H9 (cell line): ENCODE results near the gene KLHL7. TPM values are rescaled to one million over a fixed set of nuclear protein-coding genes. Genes with fewer than 3 reads are reported as not detected.

ENCODE experiments used
- DNase-seq: peaks from one replicate; pipeline ENCODE4 v3.0.0-alpha.2; 2017
- H2AFZ ChIP-seq: one replicate; pipeline ENCODE4 v1.6.1; 2013; ENCODE audit warnings: mild to moderate bottlenecking, low read length, control low read depth, moderate library complexity
- H2AK5ac ChIP-seq: 2 replicates; pipeline ENCODE4 v1.6.1; 2013; ENCODE audit warnings: low read length, control low read depth, mixed read lengths; ENCODE audit not compliant: insufficient read length
- H2BK120ac ChIP-seq: one replicate; pipeline ENCODE4 v1.6.1; 2013; ENCODE audit warnings: low read depth, mild to moderate bottlenecking, low read length, control low read depth, inconsistent platforms; ENCODE audit not compliant: poor library complexity, severe bottlenecking
- H2BK12ac ChIP-seq: 2 replicates; pipeline ENCODE4 v1.6.1; 2013; ENCODE audit warnings: low read length, control low read depth, mixed read lengths, low read depth; ENCODE audit not compliant: insufficient read length
- H2BK15ac ChIP-seq: 2 replicates; pipeline ENCODE4 v1.6.1; 2013; ENCODE audit warnings: low read depth, low read length, control low read depth
- H2BK20ac ChIP-seq: one replicate; pipeline ENCODE4 v1.6.1; 2013; ENCODE audit warnings: low read depth, mild to moderate bottlenecking, low read length, control low read depth, inconsistent platforms; ENCODE audit not compliant: poor library complexity, severe bottlenecking
- H2BK5ac ChIP-seq: 2 replicates; pipeline ENCODE4 v1.6.1; 2013; ENCODE audit warnings: low read length, control low read depth, mixed read lengths; ENCODE audit not compliant: insufficient read length
- H3K14ac ChIP-seq: 2 replicates; pipeline ENCODE4 v1.6.1; 2013; ENCODE audit warnings: low read length, control low read depth; ENCODE audit not compliant: insufficient read depth
- H3K18ac ChIP-seq: 2 replicates; pipeline ENCODE4 v1.6.1; 2013; ENCODE audit warnings: low read depth, mild to moderate bottlenecking, mixed read lengths, low read length, control low read depth; ENCODE audit not compliant: insufficient read length
- H3K23ac ChIP-seq: 2 replicates; pipeline ENCODE4 v1.6.1; 2013; ENCODE audit warnings: low read length, control low read depth, mixed read lengths, low read depth; ENCODE audit not compliant: insufficient read length
- H3K23me2 ChIP-seq: 2 replicates; pipeline ENCODE4 v1.6.1; 2013; ENCODE audit warnings: low read depth, mild to moderate bottlenecking, mixed read lengths, low read length, control low read depth; ENCODE audit not compliant: insufficient read length, poor library complexity, severe bottlenecking
- H3K27ac ChIP-seq: 2 replicates; pipeline ENCODE4 v1.5.1; 2013; ENCODE audit warnings: low read length, control low read depth, mixed read lengths, low read depth; ENCODE audit not compliant: insufficient read length
- H3K27me3 ChIP-seq: 2 replicates; pipeline ENCODE4 v1.6.1; 2013; ENCODE audit warnings: low read length, control low read depth, inconsistent platforms; ENCODE audit not compliant: insufficient read depth
- H3K4ac ChIP-seq: 2 replicates; pipeline ENCODE4 v1.6.1; 2013; ENCODE audit warnings: low read depth, mild to moderate bottlenecking, control low read depth, inconsistent platforms, low read length, moderate library complexity
- H3K4me1 ChIP-seq: 2 replicates; pipeline ENCODE4 v1.6.1; 2013; ENCODE audit warnings: low read length, control low read depth, inconsistent platforms; ENCODE audit not compliant: insufficient read depth
- H3K4me2 ChIP-seq: 2 replicates; pipeline ENCODE4 v1.6.1; 2013; ENCODE audit warnings: low read length, control low read depth, mixed read lengths; ENCODE audit not compliant: insufficient read length, insufficient read depth
- H3K56ac ChIP-seq: 2 replicates; pipeline ENCODE4 v1.6.1; 2013; ENCODE audit warnings: low read depth, mild to moderate bottlenecking, mixed read lengths, low read length, control low read depth; ENCODE audit not compliant: insufficient read length
- H3K79me1 ChIP-seq: 2 replicates; pipeline ENCODE4 v1.6.1; 2013; ENCODE audit warnings: low read depth, mild to moderate bottlenecking, moderate library complexity, low read length, control low read depth, inconsistent platforms; ENCODE audit not compliant: insufficient read depth, poor library complexity, severe bottlenecking
- H3K79me2 ChIP-seq: 2 replicates; pipeline ENCODE4 v1.6.1; 2013; ENCODE audit warnings: low read length, control low read depth, inconsistent platforms; ENCODE audit not compliant: insufficient read depth
- H3K9ac ChIP-seq: 2 replicates; pipeline ENCODE4 v1.6.1; 2013; ENCODE audit warnings: low read length, control low read depth, mixed read lengths; ENCODE audit not compliant: insufficient read length; ENCODE audit errors: extremely low read depth
- H3K9me3 ChIP-seq: one replicate; pipeline ENCODE4 v1.6.1; 2013; ENCODE audit warnings: low read depth, low read length, inconsistent platforms; ENCODE audit not compliant: control insufficient read depth
- H3T11ph ChIP-seq: one replicate; pipeline ENCODE4 v1.6.1; 2013; ENCODE audit warnings: mild to moderate bottlenecking, low read length, control low read depth, inconsistent platforms
- H4K20me1 ChIP-seq: one replicate; pipeline ENCODE4 v1.6.1; 2013; ENCODE audit not compliant: control insufficient read depth, insufficient read length, insufficient read depth
- H4K5ac ChIP-seq: 2 replicates; pipeline ENCODE4 v1.6.1; 2013; ENCODE audit warnings: low read depth, mild to moderate bottlenecking, mixed read lengths, low read length, control low read depth; ENCODE audit not compliant: insufficient read length
- H4K8ac ChIP-seq: replicated peaks from 2 replicates; pipeline ENCODE4 v1.6.1; 2013; ENCODE audit warnings: low read length, control low read depth, mixed read lengths, low read depth; ENCODE audit not compliant: insufficient read length
- H4K91ac ChIP-seq: 2 replicates; pipeline ENCODE4 v1.6.1; 2013; ENCODE audit warnings: low read depth, mild to moderate bottlenecking, moderate library complexity, mixed read lengths, low read length, control low read depth; ENCODE audit not compliant: insufficient read length
- H3K27ac Mint-ChIP-seq, 3 experiments: 2 replicates in 2 of 3; 3 replicates in 1 of 3; pipeline ENCODE4 v1.8.0; 2020 to 2021; ENCODE audit warnings: mixed read lengths in 3 of 3, mild to moderate bottlenecking in 1 of 3, moderate library complexity in 1 of 3
- H3K27me3 Mint-ChIP-seq: 2 replicates; pipeline ENCODE4 v1.8.0; 2021; ENCODE audit warnings: low read depth, mild to moderate bottlenecking, moderate library complexity, mixed read lengths
- H3K36me3 Mint-ChIP-seq, 3 experiments: 2 replicates in 2 of 3; 3 replicates in 1 of 3; pipeline ENCODE4 v1.8.0; 2020 to 2021; ENCODE audit warnings: low read depth in 3 of 3, mixed read lengths in 3 of 3; ENCODE audit not compliant: insufficient read depth in 1 of 3
- H3K4me1 Mint-ChIP-seq, 2 experiments: 2 replicates each; pipeline ENCODE4 v1.8.0; 2020; ENCODE audit warnings: mixed read lengths in 2 of 2
- H3K4me3 Mint-ChIP-seq, 2 experiments: 2 replicates in 1 of 2; 3 replicates in 1 of 2; pipeline ENCODE4 v1.8.0; 2020 to 2021; ENCODE audit warnings: mild to moderate bottlenecking in 2 of 2, mixed read lengths in 2 of 2, moderate library complexity in 1 of 2
- H3K9me3 Mint-ChIP-seq, 2 experiments: 2 replicates in 1 of 2; 3 replicates in 1 of 2; pipeline ENCODE4 v1.8.0; 2020; ENCODE audit warnings: mild to moderate bottlenecking in 2 of 2, mixed read lengths in 2 of 2, moderate library complexity in 1 of 2
- CTCF ChIP-seq: fragments of 200-600 bp; sonication (generic); conservative IDR thresholded peaks from 3 replicates; pipeline ENCODE4 v1.8.0; 2021; ENCODE audit warnings: antibody characterized with exemption, mild to moderate bottlenecking
- WGBS: extraction: QIAGEN DNeasy Blood & Tissue Kit; methylation state at CpG from one replicate; pipeline ENCODE4 v1.1.7; 2013; ENCODE audit warnings: missing lambda C conversion rate, low lambda C conversion rate, mixed read lengths; ENCODE audit not compliant: insufficient read length; ENCODE audit errors: extremely low coverage; 5-methylcytosine and 5-hydroxymethylcytosine counted together
- total RNA-seq: library from RNA; stranded (reverse); gene quantifications from 2 replicates; pipeline ENCODE4 v1.2.1, GENCODE V29; 2021

Gene KLHL7
- total RNA-seq, 1 experiment from 2014 or later: 56.7 TPM

- Mint-ChIP-seq H3K4me3 (no peak overlapping the region), H3K36me3 (peaks cover 16 to 21% (median 17%) of the 10 kb centered on the region in 3 experiments; a peak in 6 of 7 replicates), H3K4me1 (peaks cover 5 to 14% of the 10 kb centered on the region in 2 experiments), H3K27ac (peak overlapping the region in 2 of 3 experiments; percentile 4 to 77; a peak in 3 of 7 replicates), H3K9me3 (peaks cover 3 to 4% of the 10 kb centered on the region in 2 experiments; a peak in 2 of 5 replicates), H3K27me3 (no peaks in the 10 kb centered on the region)
- H3K79me2 ChIP-seq: no peaks in the 10 kb centered on the region
- no peak for DNase-seq
- H4K8ac ChIP-seq: no peak overlapping the region
- no peak overlapping the region for H2BK120ac ChIP-seq
- no peak overlapping the region for H4K91ac ChIP-seq
- WGBS: no CpG with 5 or more reads among the region's 1 CpG
- H3K4ac ChIP-seq: no peak overlapping the region
- H3K23ac ChIP-seq: no peak overlapping the region
- no peaks in the 10 kb centered on the region for H4K20me1 ChIP-seq
- no peak overlapping the region for H3K56ac ChIP-seq
- no peaks in the 10 kb centered on the region for H3K23me2 ChIP-seq
- H3K27ac ChIP-seq: peak overlapping the region; percentile 15
- no peak overlapping the region for H2AFZ ChIP-seq
- H3K14ac ChIP-seq: no peak overlapping the region
- H2BK20ac ChIP-seq: no peak overlapping the region
- no peak overlapping the region for H2BK5ac ChIP-seq
- H3K4me1 ChIP-seq: no peaks in the 10 kb centered on the region
- H4K5ac ChIP-seq: no peak overlapping the region
- H2AK5ac ChIP-seq: no peak overlapping the region
- H3K18ac ChIP-seq: no peak overlapping the region
- no peak overlapping the region for H3T11ph ChIP-seq
- no peaks in the 10 kb centered on the region for H3K9me3 ChIP-seq
- no peak overlapping the region for H2BK12ac ChIP-seq
- no peak overlapping the region for H3K9ac ChIP-seq
- no peaks in the 10 kb centered on the region for H3K79me1 ChIP-seq
- H3K27me3 ChIP-seq: no peaks in the 10 kb centered on the region
- H2BK15ac ChIP-seq: no peak overlapping the region
- no peak overlapping the region for H3K4me2 ChIP-seq
- TF ChIP-seq CTCF: no peak
These were observed 30.6 kb downstream of the KLHL7 start for GRCh38 chr7:23136216-23136615.
